KOPT-K1 (cell line): Measurements from ENCODE around the gene NLRP8.
"Not testable (repeated sequence)": the region's sequence is repeated elsewhere in the genome, so short reads cannot be mapped to it uniquely, and the experiment has no call there.

Source experiments
- H3K27ac ChIP-seq: fragments of 200-600 bp; sonication (generic); 2 replicates; pipeline ENCODE4 v1.5.1; 2016; ENCODE audit warnings: antibody characterized with exemption, mild to moderate bottlenecking, low read depth, low read length; ENCODE audit not compliant: poor library complexity, severe bottlenecking
- H3K36me3 ChIP-seq: fragments of 200-600 bp; sonication (generic); 2 replicates; pipeline ENCODE4 v1.5.1; 2017; ENCODE audit warnings: antibody characterized with exemption, mild to moderate bottlenecking, low read length, moderate library complexity; ENCODE audit not compliant: insufficient read depth
- H3K9me3 ChIP-seq: fragments of 200-600 bp; sonication (generic); 2 replicates; pipeline ENCODE4 v1.5.1; 2017; ENCODE audit warnings: antibody characterized with exemption, low read length, mild to moderate bottlenecking; ENCODE audit not compliant: insufficient read depth, poor library complexity, severe bottlenecking

The NLRP8 gene

GRCh38 chr19:56020355-56020975 lies 72.8 kb downstream of the NLRP8 start:
- not testable (repeated sequence) for H3K36me3 ChIP-seq, H3K27ac ChIP-seq, H3K9me3 ChIP-seq

- no peak overlapping the region for H3K27ac ChIP-seq
- no peaks in the 10 kb centered on the region for H3K9me3 ChIP-seq
- no peaks in the 10 kb centered on the region for H3K36me3 ChIP-seq
These were observed 79.1 kb downstream of the NLRP8 start for GRCh38 chr19:56026769-56027168.
